ENCODE data around the gene PALM3. TPM values are rescaled to one million over a fixed set of nuclear protein-coding genes. Genes with fewer than 3 reads are reported as not detected.

The PALM3 gene
- total RNA-seq, 3 donors from 2014 or later, result 0.82 to 1.2 (median 1.0) TPM

DNA sequence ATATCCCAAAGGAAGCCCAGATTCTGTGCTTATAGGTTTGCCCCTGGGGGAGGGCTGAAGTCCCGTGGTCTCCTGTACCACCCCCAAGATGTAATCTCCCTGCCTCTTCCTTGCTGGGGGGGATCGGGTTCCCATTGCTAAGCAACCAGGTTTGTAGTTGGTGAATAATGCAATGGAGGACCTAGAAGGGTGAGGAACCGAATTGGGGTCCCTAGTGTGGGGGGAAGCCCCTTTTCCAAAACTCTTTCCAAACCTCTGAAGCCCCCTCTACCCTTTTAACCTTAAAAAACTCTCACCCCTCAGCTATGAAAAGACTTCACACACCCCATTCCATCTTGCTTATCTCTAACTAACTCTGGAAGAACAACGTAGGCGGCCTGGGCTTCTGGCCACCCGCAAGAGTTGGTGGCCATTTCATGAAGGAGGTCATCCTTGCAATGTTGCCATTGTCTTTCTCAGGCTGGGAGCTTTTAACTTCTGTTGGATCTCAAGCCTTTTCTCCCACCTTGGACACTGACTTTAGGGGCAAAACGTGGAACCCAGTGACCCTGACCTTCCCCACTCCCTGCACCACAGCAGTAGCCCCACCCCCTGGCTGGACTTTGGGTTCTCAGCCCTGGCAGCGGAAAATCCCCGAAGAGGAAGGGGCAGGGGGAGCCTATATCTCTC, 661 bp downstream of the PALM3 start:
- intact Hi-C loops (cut with DNase I, micrococcal nuclease), result no loop called here
- H3K4me1 ChIP-seq (ENCODE audit: low read depth), result peaks cover 11% of the 10 kb centered on the region
- no peak for DNase-seq
- no peak overlapping the region for H3K4me3 ChIP-seq
- no peaks in the 10 kb centered on the region for H3K36me3 ChIP-seq (ENCODE audit: low read depth)
- ATAC-seq, result peak; percentile 34
- H3K9me3 ChIP-seq, result no peaks in the 10 kb centered on the region
- TF ChIP-seq, protein P1, sequence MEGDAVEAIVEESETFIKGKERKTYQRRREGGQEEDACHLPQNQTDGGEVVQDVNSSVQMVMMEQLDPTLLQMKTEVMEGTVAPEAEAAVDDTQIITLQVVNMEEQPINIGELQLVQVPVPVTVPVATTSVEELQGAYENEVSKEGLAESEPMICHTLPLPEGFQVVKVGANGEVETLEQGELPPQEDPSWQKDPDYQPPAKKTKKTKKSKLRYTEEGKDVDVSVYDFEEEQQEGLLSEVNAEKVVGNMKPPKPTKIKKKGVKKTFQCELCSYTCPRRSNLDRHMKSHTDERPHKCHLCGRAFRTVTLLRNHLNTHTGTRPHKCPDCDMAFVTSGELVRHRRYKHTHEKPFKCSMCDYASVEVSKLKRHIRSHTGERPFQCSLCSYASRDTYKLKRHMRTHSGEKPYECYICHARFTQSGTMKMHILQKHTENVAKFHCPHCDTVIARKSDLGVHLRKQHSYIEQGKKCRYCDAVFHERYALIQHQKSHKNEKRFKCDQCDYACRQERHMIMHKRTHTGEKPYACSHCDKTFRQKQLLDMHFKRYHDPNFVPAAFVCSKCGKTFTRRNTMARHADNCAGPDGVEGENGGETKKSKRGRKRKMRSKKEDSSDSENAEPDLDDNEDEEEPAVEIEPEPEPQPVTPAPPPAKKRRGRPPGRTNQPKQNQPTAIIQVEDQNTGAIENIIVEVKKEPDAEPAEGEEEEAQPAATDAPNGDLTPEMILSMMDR (IDR thresholded peaks at IDR 0.05), result no peak

DNA sequence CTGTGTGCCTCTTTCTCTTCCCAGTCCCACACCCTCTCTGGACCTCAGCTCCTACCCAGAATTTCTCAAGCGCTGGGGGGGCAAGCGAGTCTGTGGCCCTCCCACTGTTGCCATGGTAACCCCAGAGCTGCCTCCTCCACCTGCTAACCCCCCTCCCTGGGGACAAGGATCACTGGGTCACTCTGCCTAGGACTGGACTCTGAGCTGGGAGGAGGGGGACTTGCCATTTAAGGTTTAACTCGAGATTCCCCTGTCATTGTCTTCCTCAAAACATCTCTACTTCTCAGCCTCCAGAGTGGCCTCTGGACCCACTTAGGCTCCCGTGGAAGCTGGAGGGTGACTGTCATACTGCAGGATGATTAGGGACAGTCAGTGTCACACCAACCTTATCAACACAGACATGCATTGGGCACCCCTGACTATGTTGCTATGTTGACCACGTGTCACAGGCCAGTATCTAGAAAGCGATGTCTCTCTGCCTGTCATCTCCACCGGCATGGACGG, 2.2 kb downstream of the PALM3 start:
- no peaks in the 10 kb centered on the region for H3K36me3 ChIP-seq (ENCODE audit: low read depth)
- H3K4me1 ChIP-seq (ENCODE audit: low read depth), result peaks cover 11% of the 10 kb centered on the region
- no peak for ATAC-seq
- no peak for DNase-seq
- intact Hi-C loops (cut with DNase I, micrococcal nuclease), result no loop called here
- H3K9me3 ChIP-seq, result no peaks in the 10 kb centered on the region
- TF ChIP-seq, protein P1 (IDR thresholded peaks at IDR 0.05), result no peak
- no peak overlapping the region for H3K4me3 ChIP-seq

DNA sequence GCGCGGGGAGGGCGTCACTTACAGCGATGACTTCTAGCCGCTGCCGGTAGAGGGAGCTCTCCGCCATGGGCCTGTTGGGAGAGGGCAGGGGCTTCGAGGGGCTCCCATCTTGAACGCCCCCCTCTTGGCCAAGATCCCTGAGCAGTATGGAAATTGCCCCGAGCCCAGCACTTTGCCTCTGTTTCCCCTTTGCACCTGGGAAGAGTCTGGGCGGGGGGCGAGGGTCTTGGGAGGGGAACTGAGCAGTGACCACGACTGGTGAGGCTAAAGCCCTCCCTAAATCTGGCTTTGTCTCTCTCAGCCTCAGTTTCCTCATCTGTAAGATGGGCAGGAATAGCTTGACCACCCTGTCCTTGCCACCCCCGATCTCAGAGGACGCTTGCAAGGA, 2.8 kb downstream of the PALM3 start:
- peak; percentile 28 for ATAC-seq
- no peaks in the 10 kb centered on the region for H3K36me3 ChIP-seq (ENCODE audit: low read depth)
- H3K4me1 ChIP-seq (ENCODE audit: low read depth), result peaks cover 11% of the 10 kb centered on the region
- peak in 1 of 3 donors; percentile 52 for DNase-seq
- intact Hi-C loops (cut with DNase I, micrococcal nuclease), result no loop called here
- no peak overlapping the region for H3K4me3 ChIP-seq
- H3K9me3 ChIP-seq, result no peaks in the 10 kb centered on the region
- TF ChIP-seq, protein P1 (IDR thresholded peaks at IDR 0.05), result peak; percentile 69

DNA sequence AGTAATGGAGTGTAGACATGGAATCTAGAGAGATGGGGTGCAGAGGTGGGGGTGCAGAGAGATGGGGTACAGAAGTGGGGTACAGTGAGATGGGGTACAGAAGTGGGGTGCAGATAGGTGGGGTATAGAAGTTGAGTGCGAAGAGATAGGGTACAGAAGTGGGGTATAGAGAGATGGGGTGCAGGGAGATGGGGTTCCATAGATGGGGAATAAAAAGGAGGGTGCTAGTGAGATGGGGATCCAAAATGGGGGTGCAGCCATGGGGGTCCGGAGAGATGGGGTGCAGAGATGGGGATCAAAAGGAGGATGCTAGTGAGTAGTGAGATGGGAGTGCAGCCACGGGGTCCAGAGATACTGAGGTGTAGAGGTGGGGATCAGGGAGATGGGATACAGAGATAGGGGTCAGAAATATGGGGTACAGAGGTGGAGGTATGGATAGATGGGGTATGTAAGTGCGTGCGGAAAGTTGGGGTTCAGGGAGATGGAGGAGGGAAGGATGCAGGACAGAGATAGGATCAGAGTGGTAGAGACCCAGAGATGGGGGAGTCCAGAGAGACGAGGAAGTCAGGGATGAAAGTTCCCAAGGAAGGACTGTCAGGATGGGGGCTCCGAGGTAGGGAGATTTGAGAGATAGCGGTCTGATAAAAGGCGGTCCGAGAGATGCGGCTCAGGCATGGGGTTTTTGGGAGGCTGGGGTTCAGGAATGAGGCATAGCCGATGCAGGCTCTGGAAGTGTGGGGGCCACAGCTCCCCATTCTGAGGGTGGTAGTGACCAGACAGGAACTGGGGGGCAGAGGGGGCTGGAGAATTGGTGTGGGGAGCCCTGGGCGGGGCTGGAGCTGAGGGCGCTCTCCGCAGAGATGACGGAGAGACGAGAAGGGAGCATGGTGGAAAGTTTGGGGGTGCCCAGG, 3.4 kb downstream of the PALM3 start:
- intact Hi-C loops (cut with DNase I, micrococcal nuclease), result no loop called here
- ATAC-seq, result no peak
- peaks cover 11% of the 10 kb centered on the region for H3K4me1 ChIP-seq (ENCODE audit: low read depth)

DNA sequence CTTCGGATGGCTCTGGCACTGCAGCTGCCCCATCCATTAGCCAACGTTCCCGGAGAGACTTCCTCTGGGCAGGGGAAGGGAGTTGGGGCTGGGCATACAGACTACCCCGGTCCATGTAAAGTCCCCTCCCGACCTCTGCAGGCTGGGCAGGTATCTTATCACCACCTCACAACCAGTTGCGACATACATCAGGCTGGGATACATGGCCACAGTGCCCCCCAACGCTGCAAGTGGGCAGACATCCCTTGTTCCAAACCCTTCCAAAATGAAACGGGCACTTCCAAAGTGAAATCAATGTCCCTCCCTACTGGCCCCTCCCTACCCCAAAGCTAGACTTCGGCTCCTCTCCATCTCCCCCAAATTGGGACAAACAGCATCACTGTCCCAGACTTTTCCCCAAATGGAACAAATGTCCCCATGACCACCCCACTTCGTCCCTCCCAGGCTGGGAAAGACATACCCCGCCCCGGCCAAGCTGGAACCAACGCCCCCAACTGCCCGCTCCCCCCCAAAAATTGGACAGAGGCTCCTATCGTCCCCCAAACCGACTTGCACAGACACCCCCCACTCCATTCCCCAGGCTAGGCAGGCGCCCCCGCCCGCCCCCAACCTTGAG, 5.0 kb downstream of the PALM3 start:
- H3K36me3 ChIP-seq (ENCODE audit: low read depth), result no peaks in the 10 kb centered on the region
- H3K4me1 ChIP-seq (ENCODE audit: low read depth), result peaks cover 8% of the 10 kb centered on the region
- no peak overlapping the region for H3K4me3 ChIP-seq
- TF ChIP-seq, protein P1 (IDR thresholded peaks at IDR 0.05), result no peak
- DNase-seq (no peak), ATAC-seq (no peak)
- no peaks in the 10 kb centered on the region for H3K9me3 ChIP-seq
- intact Hi-C loops (cut with DNase I, micrococcal nuclease), result no loop called here

More for the DNA sequence above, 3.4 kb downstream of the PALM3 start:
- no peak for DNase-seq
- Histone ChIP-seq H3K36me3 (ENCODE audit: low read depth) (no peaks in the 10 kb centered on the region), H3K9me3 (no peaks in the 10 kb centered on the region), H3K4me3 (no peak overlapping the region)
- TF ChIP-seq, protein P1 (IDR thresholded peaks at IDR 0.05), result no peak

Data from mucosa of descending colon (tissue), 3 donors.